ENCODE measurements around the gene SMNDC1. TPM values are rescaled to one million over a fixed set of nuclear protein-coding genes. Genes with fewer than 3 reads are reported as not detected.

SMNDC1 gene
- total RNA-seq (2021) (23.1 and 26.9 TPM in 2 replicates), Bru-seq, nascent RNA (percentile 92 among the genes with signal in this experiment), BruChase-seq, experiment 1, labeled RNA remaining after a 2-hour chase (percentile 87 among the genes with signal in this experiment), BruChase-seq, experiment 2, labeled RNA remaining after a 6-hour chase (percentile 95 among the genes with signal in this experiment)
- long read RNA-seq, full-length matches to known transcripts: 13 of 18 reads
- long read RNA-seq, partial matches to known transcripts: 1 of 18 reads
- long read RNA-seq, other reads (novel, unspliced or antisense): 4 of 18 reads

DNA sequence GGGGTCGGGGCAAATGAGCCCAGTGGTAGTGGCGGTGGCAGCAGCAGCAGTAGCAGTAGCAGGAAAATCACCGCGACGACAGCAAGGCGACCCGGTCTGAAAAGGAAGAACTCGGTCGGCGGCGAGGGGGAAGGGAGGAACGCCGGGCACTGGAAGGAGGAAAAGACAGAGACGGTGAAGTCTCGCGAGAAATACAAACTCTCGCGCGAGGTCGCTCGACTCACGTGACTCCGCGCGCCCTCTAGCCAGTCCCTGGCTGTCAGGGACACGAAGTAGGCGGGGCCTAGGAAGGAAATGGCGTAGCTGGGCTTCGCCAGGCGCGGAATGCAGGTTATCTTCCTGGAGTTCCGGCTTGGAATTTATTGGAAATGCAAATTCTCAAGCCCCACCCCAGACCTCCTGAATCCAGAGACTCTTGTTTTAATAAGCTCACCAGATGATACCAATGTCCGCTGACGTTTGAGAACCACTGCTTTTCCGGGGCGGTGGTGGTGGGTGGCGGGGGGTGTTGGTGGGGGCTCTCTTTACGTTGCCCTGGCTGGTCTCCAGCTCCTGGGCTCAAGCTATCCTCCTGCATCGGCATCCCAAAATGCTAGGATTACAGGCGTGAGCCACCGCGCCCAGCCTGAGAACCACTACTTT lies at the start of gene SMNDC1:
Gene SMNDC1, minus strand, starts transcription at position 141 of the 642 bp plus-strand sequence. CDS start 1,333 bp downstream, outside the sequence.
- CTCF ChIA-PET: interaction anchor here (0.5 to 1.0 kb wide), 4 partner anchors 164 to 902 kb away, joined by 3 to 8 read pairs (median 6); no protein-coding TSS in a partner anchor
- peak; percentile 94 to 95 for DNase-seq
- no peaks in the 10 kb centered on the region for H3K9me3 ChIP-seq (ENCODE audit: insufficient read depth, low read depth)
- no TSS peak for BruUV-seq (replicated peaks)
- peak within 1 kb of the TSS; percentile 69 for H3K4me3 ChIP-seq
- peak within 1 kb of the TSS; percentile 79 for H2AFZ ChIP-seq
- H3K27me3 ChIP-seq (ENCODE audit: insufficient read depth, low read depth): no peaks in the 10 kb centered on the region
- H3K4me1 ChIP-seq (replicated peaks; ENCODE audit: insufficient read depth): peaks cover 38% of the 10 kb centered on the region
- intact Hi-C loops (cut with micrococcal nuclease; ENCODE audit: unreplicated experiment): loop anchor here (5.0 to 10.0 kb wide), 4 partner anchors 98 to 1017 kb away; partner anchors contain the start of gene MXI1
- peaks cover 13% of the 10 kb centered on the region; the same call in 1 of the 2 replicates for H4K20me1 ChIP-seq (ENCODE audit: insufficient read depth)
- POLR2A ChIA-PET (ENCODE audit: unreplicated experiment): interaction anchor here (0.6 to 0.7 kb wide), 4 partner anchors 95 to 514 kb away, joined by 3 to 5 read pairs (median 4); no protein-coding TSS in a partner anchor
- peaks cover 23% of the 10 kb centered on the region for H3K36me3 ChIP-seq (ENCODE audit: low read depth)
- H3F3A ChIP-seq (ENCODE audit: insufficient read depth, low read depth): peaks cover 11% of the 10 kb centered on the region; the same call in 1 of the 2 replicates
- peak within 1 kb of the TSS; percentile 98 for H3K4me2 ChIP-seq
- no peaks in the 10 kb centered on the region for H3K9me2 ChIP-seq (ENCODE audit: insufficient read depth)
- peaks cover 47% of the 10 kb centered on the region for H3K79me2 ChIP-seq (ENCODE audit: low read depth)
- TF ChIP-seq, protein P1, sequence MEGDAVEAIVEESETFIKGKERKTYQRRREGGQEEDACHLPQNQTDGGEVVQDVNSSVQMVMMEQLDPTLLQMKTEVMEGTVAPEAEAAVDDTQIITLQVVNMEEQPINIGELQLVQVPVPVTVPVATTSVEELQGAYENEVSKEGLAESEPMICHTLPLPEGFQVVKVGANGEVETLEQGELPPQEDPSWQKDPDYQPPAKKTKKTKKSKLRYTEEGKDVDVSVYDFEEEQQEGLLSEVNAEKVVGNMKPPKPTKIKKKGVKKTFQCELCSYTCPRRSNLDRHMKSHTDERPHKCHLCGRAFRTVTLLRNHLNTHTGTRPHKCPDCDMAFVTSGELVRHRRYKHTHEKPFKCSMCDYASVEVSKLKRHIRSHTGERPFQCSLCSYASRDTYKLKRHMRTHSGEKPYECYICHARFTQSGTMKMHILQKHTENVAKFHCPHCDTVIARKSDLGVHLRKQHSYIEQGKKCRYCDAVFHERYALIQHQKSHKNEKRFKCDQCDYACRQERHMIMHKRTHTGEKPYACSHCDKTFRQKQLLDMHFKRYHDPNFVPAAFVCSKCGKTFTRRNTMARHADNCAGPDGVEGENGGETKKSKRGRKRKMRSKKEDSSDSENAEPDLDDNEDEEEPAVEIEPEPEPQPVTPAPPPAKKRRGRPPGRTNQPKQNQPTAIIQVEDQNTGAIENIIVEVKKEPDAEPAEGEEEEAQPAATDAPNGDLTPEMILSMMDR (conservative IDR thresholded peaks at IDR 0.05): no peak
- TF ChIP-seq EZH2 (IDR thresholded peaks at IDR 0.05; ENCODE audit: low read depth): no peak
- peak within 1 kb of the TSS; percentile 89 for H3K27ac ChIP-seq

DNA sequence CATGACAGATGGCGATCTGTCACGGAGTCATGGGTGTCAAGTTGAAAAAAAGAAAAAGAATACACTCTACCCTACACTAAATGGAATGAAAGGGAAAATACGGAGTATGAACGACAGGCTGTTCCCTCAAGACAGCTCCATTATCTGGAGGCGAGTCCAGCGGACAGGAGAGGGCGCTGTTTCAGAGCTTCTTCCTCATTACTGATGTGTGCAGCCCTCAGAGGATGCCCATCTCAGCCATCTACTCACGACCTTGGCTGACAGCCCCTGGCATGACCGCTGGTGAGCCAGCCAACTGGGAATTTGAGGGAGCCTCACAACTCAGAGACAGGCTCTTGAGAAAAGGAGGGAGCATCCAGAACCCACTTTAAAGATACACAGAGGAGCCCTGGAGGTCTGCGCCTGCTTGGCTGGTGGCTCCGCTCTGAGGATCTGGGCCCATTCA lies 49.6 kb upstream of the SMNDC1 start:
- peak overlapping the region; percentile 95 for H3K27ac ChIP-seq
- H4K20me1 ChIP-seq (ENCODE audit: insufficient read depth): no peaks in the 10 kb centered on the region
- peaks cover 32% of the 10 kb centered on the region for H3F3A ChIP-seq (ENCODE audit: insufficient read depth, low read depth)
- CTCF ChIA-PET: interaction anchor here (0.6 to 1.5 kb wide), 8 partner anchors 18 to 147 kb away, joined by 3 to 25 read pairs (median 3); no protein-coding TSS in a partner anchor
- H3K4me1 ChIP-seq (replicated peaks; ENCODE audit: insufficient read depth): peaks cover 70% of the 10 kb centered on the region
- no peaks in the 10 kb centered on the region for H3K36me3 ChIP-seq (ENCODE audit: low read depth)
- no peaks in the 10 kb centered on the region for H3K9me3 ChIP-seq (ENCODE audit: insufficient read depth, low read depth)
- intact Hi-C loops (cut with micrococcal nuclease; ENCODE audit: unreplicated experiment): loop anchor here (1.0 kb wide), 3 partner anchors 102 to 193 kb away; partner anchors contain the start of gene DUSP5
- no peaks in the 10 kb centered on the region for H3K27me3 ChIP-seq (ENCODE audit: insufficient read depth, low read depth)
- no peaks in the 10 kb centered on the region for H3K9me2 ChIP-seq (ENCODE audit: insufficient read depth)
- H3K4me2 ChIP-seq: peak overlapping the region; percentile 63
- H3K79me2 ChIP-seq (ENCODE audit: low read depth): no peaks in the 10 kb centered on the region
- no peak overlapping the region for H2AFZ ChIP-seq
- H3K4me3 ChIP-seq: no peak overlapping the region; the same call in 1 of the 2 replicates
- BruUV-seq (replicated peaks): no TSS peak
- TF ChIP-seq, protein P1 (conservative IDR thresholded peaks at IDR 0.05): peak; percentile 71
- no peak for TF ChIP-seq EZH2 (IDR thresholded peaks at IDR 0.05; ENCODE audit: low read depth)
- POLR2A ChIA-PET (ENCODE audit: unreplicated experiment): no interaction called here
- DNase-seq: peak; percentile 61 to 62

Measured in PC-9 (cell line).